Activated CD8-positive, alpha-beta memory T cell treated with anti-CD3 and anti-CD28 coated beads, Interleukin-2, amount 50 U/mL, for 48 hours (primary cell): ENCODE results near the gene P2RX6.

Source experiments
- DNase-seq: peaks from one replicate; pipeline ENCODE4 v3.0.0-alpha.2; 2020

P2RX6 gene

GRCh38 chr22:21015466-21016006 is 571 bp downstream of the P2RX6 start:
- DNase-seq, result no peak

DNA sequence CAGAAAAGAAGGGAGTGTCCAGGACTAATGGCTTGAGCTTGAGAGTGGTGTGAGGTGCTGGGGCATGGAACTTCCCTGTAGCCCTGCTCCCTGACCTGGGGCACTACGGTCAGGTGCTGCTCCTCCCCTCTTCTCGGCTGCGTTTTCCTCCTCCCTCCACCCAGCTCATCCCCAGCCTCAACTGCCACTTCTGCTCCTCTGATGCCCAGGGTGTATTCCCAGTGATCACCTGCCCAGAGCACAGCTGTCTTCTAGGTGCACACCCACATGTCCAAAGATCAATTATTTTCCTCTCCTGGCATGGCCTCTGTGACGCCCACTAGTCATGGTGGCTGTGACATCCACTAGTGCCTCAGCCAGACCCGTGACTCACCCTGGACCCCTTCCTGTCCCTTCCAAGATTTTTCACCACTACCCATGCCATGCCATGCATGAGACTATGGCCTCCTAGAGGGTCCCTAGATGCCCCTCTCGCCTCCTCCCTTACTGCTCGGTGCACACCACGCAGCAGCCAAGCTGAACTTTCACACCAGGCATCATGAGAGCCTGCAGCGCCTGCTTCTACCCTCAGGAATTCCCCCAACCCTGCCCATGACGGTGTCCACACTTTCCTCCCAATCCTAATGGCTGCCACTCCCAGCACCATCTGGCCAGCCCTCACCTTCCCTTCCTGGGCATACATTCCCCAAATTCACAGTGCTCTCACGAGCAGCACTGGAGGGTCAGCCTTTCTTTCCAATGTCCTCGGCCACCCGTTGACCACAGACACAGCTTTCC is 1.9 kb downstream of the P2RX6 start:
- no peak for DNase-seq

- DNase-seq, result peak; percentile 47
Observed at GRCh38 chr22:21018314-21018713, 3.3 kb downstream of the P2RX6 start.

DNA sequence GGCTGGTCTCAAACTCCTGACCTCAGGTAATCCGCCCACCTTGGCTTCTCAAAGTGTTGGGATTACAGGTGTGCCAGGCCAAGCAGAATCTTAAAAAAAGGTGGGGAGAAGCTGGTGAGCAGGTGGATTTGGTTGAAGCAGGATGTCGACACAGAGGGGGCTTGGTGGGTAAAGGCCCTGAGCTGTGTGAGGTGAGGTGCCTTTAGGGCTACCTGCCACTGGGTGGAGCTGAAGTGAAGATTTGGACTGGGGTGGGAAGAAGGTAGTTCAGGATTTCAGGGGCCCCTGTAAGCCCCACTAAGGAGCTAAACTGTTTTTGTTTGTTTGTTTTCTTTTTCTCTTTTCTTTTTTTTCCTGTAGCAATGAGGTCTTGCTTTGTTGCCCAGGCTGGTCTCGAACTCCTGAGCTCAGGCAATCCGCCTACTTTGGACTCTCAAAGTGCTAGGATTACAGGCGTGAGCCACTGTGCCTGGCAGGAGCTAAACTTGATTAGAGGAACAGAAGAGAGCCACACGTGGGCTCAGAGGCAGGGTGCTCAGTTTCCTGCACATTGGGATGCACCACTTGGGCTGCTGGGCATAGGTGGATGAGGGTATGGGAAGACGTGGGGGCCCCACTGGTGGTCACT is 6.0 kb downstream of the P2RX6 start:
- no peak for DNase-seq

- no peak for DNase-seq
Observed at GRCh38 chr22:21022507-21022906, 7.5 kb downstream of the P2RX6 start.

DNA sequence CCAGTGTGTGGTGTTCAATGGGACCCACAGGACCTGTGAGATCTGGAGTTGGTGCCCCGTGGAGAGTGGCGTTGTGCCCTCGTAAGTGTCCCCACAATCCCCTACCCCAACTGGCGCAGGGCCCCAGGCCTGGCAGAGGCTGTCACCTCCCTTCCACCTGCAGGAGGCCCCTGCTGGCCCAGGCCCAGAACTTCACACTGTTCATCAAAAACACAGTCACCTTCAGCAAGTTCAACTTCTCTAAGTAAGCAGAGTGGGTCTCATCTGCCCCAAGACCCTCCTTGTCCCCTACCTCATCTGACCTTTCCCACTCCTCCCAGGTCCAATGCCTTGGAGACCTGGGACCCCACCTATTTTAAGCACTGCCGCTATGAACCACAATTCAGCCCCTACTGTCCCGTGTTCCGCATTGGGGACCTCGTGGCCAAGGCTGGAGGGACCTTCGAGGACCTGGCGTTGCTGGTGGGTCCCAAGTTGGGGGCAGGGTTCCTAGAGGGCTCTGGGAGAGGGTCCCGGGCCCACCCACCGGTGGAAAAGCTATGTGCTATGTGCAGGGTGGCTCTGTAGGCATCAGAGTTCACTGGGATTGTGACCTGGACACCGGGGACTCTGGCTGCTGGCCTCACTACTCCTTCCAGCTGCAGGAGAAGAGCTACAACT is 8.1 kb downstream of the P2RX6 start:
- no peak for DNase-seq

DNA sequence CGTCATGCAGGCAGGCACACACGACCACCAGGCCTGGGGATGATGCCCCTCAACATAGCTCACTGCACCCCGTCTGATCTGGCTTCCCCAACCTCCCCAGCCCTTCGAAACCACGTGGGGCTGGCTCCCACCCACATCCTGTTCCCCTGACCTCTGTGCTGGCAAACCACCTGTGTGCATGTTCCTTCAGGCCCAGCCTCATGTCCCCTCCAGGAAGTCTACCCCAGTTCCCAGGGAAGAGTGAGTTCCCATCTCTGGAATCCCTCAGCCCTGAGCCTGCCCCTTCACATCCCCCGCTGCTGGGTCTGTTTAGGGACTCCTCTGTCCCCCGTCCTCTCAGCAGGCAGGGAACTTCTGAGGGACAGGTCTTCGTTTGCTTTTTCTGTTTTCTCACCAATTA is 10.3 kb downstream of the P2RX6 start:
- DNase-seq, result no peak

DNA sequence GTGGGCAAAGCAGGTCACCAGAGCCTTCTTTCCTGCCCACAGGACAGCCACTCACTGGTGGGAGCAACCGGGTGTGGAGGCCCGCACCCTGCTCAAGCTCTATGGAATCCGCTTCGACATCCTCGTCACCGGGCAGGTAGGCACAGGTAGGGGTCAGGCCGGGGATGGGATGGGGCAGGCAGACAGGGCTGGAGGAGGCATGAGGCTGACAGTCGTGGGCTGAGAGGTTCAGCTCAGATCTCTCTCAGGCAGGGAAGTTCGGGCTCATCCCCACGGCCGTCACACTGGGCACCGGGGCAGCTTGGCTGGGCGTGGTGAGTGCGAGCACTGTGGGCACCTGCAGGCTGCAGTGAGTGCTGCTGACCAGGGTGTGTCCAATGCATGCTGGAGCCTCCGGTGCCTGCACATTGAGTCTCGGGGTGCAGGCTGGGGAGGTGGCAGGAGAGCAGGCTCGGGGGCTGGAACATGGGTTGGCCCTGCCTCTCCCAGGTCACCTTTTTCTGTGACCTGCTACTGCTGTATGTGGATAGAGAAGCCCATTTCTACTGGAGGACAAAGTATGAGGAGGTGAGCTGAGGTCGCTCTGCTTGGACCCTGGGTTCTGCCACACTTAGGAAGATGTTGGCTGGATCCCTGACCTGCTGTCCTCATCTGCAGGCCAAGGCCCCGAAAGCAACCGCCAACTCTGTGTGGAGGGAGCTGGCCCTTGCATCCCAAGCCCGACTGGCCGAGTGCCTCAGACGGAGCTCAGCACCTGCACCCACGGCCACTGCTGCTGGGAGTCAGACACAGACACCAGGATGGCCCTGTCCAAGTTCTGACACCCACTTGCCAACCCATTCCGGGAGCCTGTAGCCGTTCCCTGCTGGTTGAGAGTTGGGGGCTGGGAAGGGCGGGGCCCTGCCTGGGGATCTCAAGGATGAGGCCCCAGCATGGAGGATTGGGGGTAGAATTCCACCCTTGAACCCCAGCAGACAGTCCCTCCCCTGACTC is 11.1 kb downstream of the P2RX6 start:
- no peak for DNase-seq

- no peak for DNase-seq
Observed at GRCh38 chr22:21026783-21027692, 12.1 kb downstream of the P2RX6 start.

DNA sequence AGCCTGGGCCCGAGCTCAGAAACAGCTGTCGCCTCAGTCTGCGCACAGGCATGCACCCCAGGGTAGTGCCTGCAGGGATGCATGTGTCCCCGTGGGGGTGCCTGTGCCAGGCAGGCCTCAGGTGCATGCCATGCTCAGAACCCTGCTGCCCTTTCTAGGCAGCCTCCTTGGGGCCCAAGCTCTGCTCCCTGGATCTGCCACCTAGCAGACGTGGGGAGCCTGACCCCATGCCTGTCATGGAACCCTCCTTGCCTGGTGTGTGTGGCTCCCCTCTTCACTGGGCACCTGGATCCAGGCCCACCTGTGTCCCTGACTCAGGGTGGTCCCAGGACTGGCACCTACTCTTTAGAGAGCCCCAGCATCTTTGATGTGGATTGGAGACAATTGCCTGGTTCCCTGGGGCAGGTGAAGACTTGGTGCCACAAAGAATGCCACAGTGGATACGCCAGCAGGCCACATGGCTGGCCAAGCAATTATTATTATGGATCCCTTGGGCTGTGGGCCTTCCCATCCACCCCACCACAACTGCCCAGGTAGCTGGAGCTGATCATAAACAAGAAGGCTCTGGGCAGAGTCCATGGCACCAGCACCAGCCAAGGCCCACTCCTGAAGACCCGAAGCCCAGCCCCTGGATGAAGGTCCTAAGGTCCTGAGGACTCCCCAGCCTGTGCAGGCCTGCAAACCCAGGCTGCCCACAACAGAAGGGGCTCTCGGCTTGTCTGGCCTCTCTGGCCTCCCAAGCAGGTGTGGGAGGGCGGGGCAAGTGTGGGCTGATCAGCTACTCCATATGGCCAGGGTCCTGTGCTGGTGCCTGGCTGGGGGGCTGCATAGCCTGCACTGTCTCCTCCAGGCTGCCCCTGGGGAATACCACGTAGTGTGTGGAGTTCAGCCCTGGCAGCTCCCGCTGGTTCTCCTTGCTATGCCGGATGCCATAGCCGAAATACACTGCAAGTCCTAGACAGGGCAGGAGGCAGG is 13.6 kb downstream of the P2RX6 start:
- no peak for DNase-seq

- DNase-seq, result no peak
Observed at GRCh38 chr22:21029486-21030025, 14.6 kb downstream of the P2RX6 start.

DNA sequence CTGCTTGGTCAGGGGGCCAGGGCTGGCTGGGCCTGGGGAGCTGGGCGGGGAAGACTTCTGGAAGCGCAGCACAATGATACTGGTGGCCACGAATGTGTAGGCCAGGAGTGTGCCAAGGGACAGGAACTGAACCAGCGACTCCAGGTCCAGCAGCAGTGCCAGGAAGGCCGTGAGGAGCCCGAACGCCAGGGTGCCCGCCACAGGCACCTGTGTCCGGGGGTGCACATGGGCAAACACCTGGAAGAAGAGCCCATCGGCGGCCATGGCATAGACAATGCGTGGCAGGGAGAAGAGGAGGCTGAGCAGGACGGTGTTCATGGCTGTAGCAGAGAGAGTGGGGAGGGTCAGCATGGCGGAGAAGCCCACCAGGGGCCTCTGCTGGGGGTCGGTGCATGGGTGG is 15.1 kb downstream of the P2RX6 start:
- DNase-seq, result no peak

DNA sequence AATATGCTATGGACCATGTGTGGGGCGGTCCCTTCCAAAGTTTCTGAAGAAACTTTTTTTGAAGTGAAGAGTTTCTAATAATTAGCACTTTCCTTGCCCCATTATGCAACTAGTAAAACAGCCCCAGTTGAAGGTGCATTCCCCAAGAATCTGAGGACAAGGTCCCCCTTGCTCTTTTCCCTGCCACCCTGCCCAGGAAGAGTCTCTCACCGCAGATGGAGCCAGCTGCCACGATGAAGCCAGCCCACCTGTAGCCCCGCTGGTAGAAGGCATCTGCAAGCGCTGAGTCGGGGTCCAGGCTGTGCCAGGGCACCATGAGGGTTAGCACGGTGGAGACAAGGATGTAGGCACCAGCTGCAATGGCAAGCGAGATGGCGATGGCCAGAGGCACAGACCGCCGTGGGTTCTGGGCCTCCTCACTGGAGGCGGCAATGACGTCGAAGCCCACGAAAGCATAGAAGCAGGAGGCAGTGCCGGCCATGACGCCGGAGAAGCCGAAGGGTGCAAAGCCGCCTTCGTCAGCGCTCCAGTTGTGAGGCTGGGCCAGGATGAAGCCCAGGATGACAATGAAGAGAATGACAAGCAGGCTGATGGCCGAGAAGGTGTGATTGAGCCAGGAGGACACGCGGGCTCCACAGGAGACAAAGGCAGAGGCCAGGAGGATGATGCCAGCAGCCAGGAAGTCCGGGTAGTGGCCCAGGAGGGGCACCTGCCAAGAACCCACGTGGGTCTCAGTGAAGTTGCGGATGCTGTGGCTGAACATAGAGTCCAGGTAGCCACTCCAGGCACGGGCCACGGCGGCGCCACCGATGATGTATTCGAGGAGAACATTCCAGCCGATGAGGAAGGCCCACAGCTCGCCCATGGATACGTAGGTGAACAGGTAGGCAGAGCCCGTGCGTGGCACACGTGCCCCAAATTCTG is 15.9 kb downstream of the P2RX6 start:
- DNase-seq, result no peak

DNA sequence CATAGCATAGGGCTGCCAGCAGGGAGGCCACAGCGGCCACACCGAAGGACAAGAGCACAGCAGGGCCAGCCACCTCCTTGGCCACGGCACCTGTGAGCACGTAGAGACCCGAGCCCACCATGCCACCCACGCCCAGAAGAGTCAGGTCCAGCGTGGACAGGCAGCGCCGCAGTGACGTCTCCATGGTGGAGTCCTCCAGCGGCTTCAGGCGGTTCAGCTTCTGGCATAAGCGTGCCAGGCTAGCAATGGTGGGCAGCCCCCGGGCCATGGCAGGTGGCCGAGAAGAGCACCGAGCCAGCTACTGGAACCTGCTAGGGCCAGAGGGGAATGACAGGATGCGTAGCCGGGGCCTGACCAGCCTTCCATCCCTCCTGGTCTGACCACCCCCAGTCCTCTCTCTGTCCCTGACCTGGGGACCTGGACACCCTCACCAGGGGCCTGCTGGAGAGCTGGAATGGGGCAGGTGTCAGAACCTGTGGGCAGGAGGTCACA is 16.6 kb downstream of the P2RX6 start:
- DNase-seq, result no peak

DNA sequence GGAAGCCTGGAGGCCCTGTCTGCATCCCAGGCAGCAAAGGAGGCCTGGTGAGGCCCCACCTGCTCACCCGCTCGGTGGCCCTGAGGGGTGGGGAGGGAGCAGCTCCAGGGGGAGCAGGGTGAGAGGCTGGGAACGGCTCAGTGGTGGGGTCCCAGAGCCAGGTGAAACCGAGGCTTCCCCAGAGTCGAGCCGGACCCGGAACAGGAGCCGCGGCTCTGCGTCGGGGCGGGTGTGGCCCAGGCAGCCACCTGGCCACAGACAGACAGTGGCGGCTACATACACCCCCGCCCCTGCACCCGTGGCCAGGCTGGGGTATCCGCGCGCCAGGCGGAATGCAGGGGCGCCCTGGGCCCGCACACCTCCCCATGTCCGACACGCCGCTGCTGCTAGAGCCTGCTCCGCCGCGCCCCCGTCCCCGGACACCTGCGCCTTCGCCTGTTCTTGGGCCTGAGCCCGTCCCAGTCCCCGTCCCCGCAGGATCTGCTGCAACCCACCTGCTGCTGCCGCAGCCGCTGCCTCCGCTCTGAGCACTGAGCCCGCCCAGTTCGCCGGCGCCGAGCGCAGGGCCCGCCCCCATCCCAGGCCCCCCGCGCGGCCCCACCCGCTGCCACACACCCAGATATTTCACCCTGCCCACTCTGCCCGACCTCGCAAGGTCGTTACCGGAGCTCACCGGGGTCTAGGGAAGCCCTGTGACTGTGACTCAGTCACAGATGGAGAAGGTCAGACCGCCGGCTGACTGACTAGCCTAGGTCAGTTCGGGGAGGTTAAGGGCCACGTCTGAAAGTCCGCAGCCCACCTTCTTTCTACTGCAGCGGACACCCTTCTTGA is 17.3 kb downstream of the P2RX6 start, which contains the start of gene SLC7A4:
TSS of gene SLC7A4 (minus strand) at position 525 of the 831 bp plus-strand sequence. CDS start 749 bp downstream, outside the sequence.
- no peak for DNase-seq

- no peak for DNase-seq
Observed at GRCh38 chr22:21032868-21033688, 18.1 kb downstream of the P2RX6 start.

DNA sequence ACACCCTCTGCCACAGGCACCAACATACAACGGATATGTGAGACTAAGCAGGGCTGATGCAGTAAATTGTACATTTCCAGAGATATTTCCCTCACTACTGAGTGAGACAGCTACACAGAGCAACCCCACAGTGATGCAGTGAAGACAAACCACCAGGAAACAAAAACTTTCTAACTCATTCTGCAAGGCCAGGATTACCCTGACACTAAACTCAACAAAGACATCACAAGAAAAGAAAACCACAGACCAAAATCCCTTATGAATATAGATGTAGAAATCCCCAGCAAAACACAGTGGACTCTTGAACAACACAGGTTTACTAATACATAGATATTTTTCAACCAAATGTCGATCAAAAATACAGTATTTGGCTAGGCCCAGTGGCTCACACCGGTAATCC is 18.9 kb downstream of the P2RX6 start:
- DNase-seq, result no peak
